MM.1S (cell line): Measurements from ENCODE around the gene GAPDHS.

Experiments
- DNase-seq: peaks from one replicate; pipeline ENCODE4 v3.0.0-alpha.2; 2015
- H2AFZ ChIP-seq: fragments of 300-600 bp; sonication (generic); 2 replicates; pipeline ENCODE4 v1.6.0; 2016; ENCODE audit warnings: antibody characterized with exemption, low read length
- H3F3A ChIP-seq: fragments of 300-600 bp; sonication (generic); 2 replicates; pipeline ENCODE4 v1.6.1; 2016; ENCODE audit warnings: mild to moderate bottlenecking, antibody characterized with exemption, low read length, moderate library complexity, mixed read lengths; ENCODE audit not compliant: insufficient read depth
- H3K27ac ChIP-seq: fragments of 300-600 bp; sonication (generic); 2 replicates; pipeline ENCODE4 v1.5.1; 2016; ENCODE audit warnings: mild to moderate bottlenecking, low read length
- H3K27me3 ChIP-seq: fragments of 300-600 bp; sonication (generic); replicated peaks from 2 replicates; pipeline ENCODE4 v1.6.0; 2016; ENCODE audit warnings: low read length; ENCODE audit not compliant: insufficient read depth
- H3K36me3 ChIP-seq: fragments of 300-600 bp; sonication (generic); replicated peaks from 2 replicates; pipeline ENCODE4 v1.6.1; 2016; ENCODE audit warnings: mild to moderate bottlenecking, low read length, mixed read lengths; ENCODE audit not compliant: insufficient read depth
- H3K4me1 ChIP-seq: fragments of 300-600 bp; sonication (generic); 2 replicates; pipeline ENCODE4 v1.6.1; 2016; ENCODE audit warnings: low read length, mixed read lengths
- H3K4me2 ChIP-seq: fragments of 300-600 bp; sonication (generic); 2 replicates; pipeline ENCODE4 v1.6.0; 2016; ENCODE audit warnings: low read depth, low read length
- H3K4me3 ChIP-seq: fragments of 300-600 bp; sonication (generic); 2 replicates; pipeline ENCODE4 v1.5.1; 2016; ENCODE audit warnings: low read length, mixed read lengths
- H3K79me2 ChIP-seq: fragments of 300-600 bp; sonication (generic); 2 replicates; pipeline ENCODE4 v1.6.1; 2016; ENCODE audit warnings: mixed run types, low read length, mixed read lengths
- H3K9ac ChIP-seq: fragments of 300-600 bp; sonication (generic); 2 replicates; pipeline ENCODE4 v1.6.1; 2016; ENCODE audit warnings: low read length, mixed read lengths
- H3K9me2 ChIP-seq: fragments of 300-600 bp; sonication (generic); replicated peaks from 2 replicates; pipeline ENCODE4 v1.6.1; 2016; ENCODE audit warnings: mild to moderate bottlenecking, low read length, mixed read lengths; ENCODE audit not compliant: insufficient read depth
- H3K9me3 ChIP-seq: fragments of 300-600 bp; sonication (generic); replicated peaks from 2 replicates; pipeline ENCODE4 v1.6.1; 2016; ENCODE audit warnings: mild to moderate bottlenecking, low read length, mixed read lengths; ENCODE audit not compliant: insufficient read depth
- H4K20me1 ChIP-seq: fragments of 300-600 bp; sonication (generic); 2 replicates; pipeline ENCODE4 v1.6.1; 2016; ENCODE audit warnings: mild to moderate bottlenecking, low read length, moderate library complexity, mixed read lengths; ENCODE audit not compliant: insufficient read depth
- CTCF ChIP-seq: fragments of 300-600 bp; sonication (generic); IDR thresholded peaks from 2 replicates; pipeline ENCODE4 v1.5.1; 2016; ENCODE audit warnings: antibody characterized with exemption, low read length, mixed read lengths
- EZH2 ChIP-seq: fragments of 300-600 bp; sonication (generic); optimal IDR thresholded peaks from 2 replicates; pipeline ENCODE3; 2017; ENCODE audit warnings: low read depth, mild to moderate bottlenecking, antibody characterized with exemption, low read length, mixed read lengths
- EZH2phosphoT487 ChIP-seq: fragments of 300-600 bp; sonication (generic); IDR thresholded peaks from 2 replicates; pipeline ENCODE4 v1.6.1; 2018; ENCODE audit warnings: antibody characterized with exemption, low read length

GAPDHS gene

GRCh38 chr19:35556025-35556590 is 22.9 kb downstream of the GAPDHS start:
- no peak overlapping the region for H3K4me3 ChIP-seq
- no peak overlapping the region for H3K4me2 ChIP-seq
- H3K27me3 ChIP-seq = peaks cover 76% of the 10 kb centered on the region
- no peak overlapping the region for H2AFZ ChIP-seq
- H3K4me1 ChIP-seq = no peaks in the 10 kb centered on the region
- no peaks in the 10 kb centered on the region for H3K9me3 ChIP-seq
- H3F3A ChIP-seq = no peaks in the 10 kb centered on the region
- H3K36me3 ChIP-seq = no peaks in the 10 kb centered on the region
- TF ChIP-seq EZH2 = no peak
- TF ChIP-seq EZH2phosphoT487 = no peak
- no peak for TF ChIP-seq CTCF
- no peaks in the 10 kb centered on the region for H3K79me2 ChIP-seq
- H3K9me2 ChIP-seq = no peaks in the 10 kb centered on the region
- H4K20me1 ChIP-seq = no peaks in the 10 kb centered on the region
- H3K27ac ChIP-seq = no peak overlapping the region
- no peak overlapping the region for H3K9ac ChIP-seq
- DNase-seq = no peak

GRCh38 chr19:35556846-35557538 is 23.7 kb downstream of the GAPDHS start:
- Histone ChIP-seq H3K36me3 (no peaks in the 10 kb centered on the region), H3F3A (no peaks in the 10 kb centered on the region), H3K9ac (no peak overlapping the region), H3K27me3 (peaks cover 82% of the 10 kb centered on the region), H3K4me3 (no peak overlapping the region), H3K27ac (no peak overlapping the region), H4K20me1 (no peaks in the 10 kb centered on the region), H2AFZ (no peak overlapping the region), H3K9me2 (no peaks in the 10 kb centered on the region), H3K9me3 (no peaks in the 10 kb centered on the region), H3K4me2 (no peak overlapping the region), H3K79me2 (no peaks in the 10 kb centered on the region), H3K4me1 (no peaks in the 10 kb centered on the region)
- no peak for DNase-seq
- no peak for TF ChIP-seq EZH2phosphoT487
- no peak for TF ChIP-seq CTCF
- TF ChIP-seq EZH2 = no peak

- no peaks in the 10 kb centered on the region for H3K9me2 ChIP-seq
- no peaks in the 10 kb centered on the region for H3F3A ChIP-seq
- TF ChIP-seq EZH2phosphoT487 (no peak), EZH2 (no peak), CTCF (no peak)
- H3K27me3 ChIP-seq = peaks cover 89% of the 10 kb centered on the region
- H3K9ac ChIP-seq = no peak overlapping the region
- no peaks in the 10 kb centered on the region for H3K79me2 ChIP-seq
- no peaks in the 10 kb centered on the region for H3K9me3 ChIP-seq
- no peaks in the 10 kb centered on the region for H4K20me1 ChIP-seq
- H3K4me2 ChIP-seq = peak overlapping the region; percentile 18; the same call in 1 of the 2 replicates
- no peaks in the 10 kb centered on the region for H3K4me1 ChIP-seq
- H3K36me3 ChIP-seq = no peaks in the 10 kb centered on the region
- H2AFZ ChIP-seq = no peak overlapping the region
- DNase-seq = no peak
- no peak overlapping the region for H3K27ac ChIP-seq
- H3K4me3 ChIP-seq = no peak overlapping the region
Observed at GRCh38 chr19:35557539-35558399, 24.5 kb downstream of the GAPDHS start.
